Gastroesophageal sphincter (tissue), 3 donors: Measurements from ENCODE around the gene TMEM235.

Source experiments
- EP300 ChIP-seq: sonication (generic); formaldehyde crosslinking; IDR thresholded peaks from one replicate; pipeline ENCODE4 v1.6.1; 2017; ENCODE audit warnings: antibody characterized with exemption, mild to moderate bottlenecking
- POLR2A ChIP-seq, 2 donors: fragments of 450-650 bp; IDR thresholded peaks; one replicate each; pipeline ENCODE4 v1.6.1; 2017; ENCODE audit warnings: antibody characterized with exemption in 2 of 2, mild to moderate bottlenecking in 2 of 2, moderate library complexity in 1 of 2
- POLR2AphosphoS5 ChIP-seq: sonication (generic); formaldehyde crosslinking; IDR thresholded peaks from one replicate; pipeline ENCODE4 v1.6.1; 2017; ENCODE audit warnings: antibody characterized with exemption
- TF ChIP-seq, protein P1 (sequence below), 4 experiments: fragments of 200-600 bp in 2 of 4; fragments of 450-650 bp in 2 of 4; sonication (generic) in 1 of 4; IDR thresholded peaks; one replicate each; pipeline ENCODE4 v1.5.1; 2017 to 2019; ENCODE audit warnings: antibody characterized with exemption in 4 of 4, mild to moderate bottlenecking in 2 of 4, moderate library complexity in 2 of 4

DNA sequence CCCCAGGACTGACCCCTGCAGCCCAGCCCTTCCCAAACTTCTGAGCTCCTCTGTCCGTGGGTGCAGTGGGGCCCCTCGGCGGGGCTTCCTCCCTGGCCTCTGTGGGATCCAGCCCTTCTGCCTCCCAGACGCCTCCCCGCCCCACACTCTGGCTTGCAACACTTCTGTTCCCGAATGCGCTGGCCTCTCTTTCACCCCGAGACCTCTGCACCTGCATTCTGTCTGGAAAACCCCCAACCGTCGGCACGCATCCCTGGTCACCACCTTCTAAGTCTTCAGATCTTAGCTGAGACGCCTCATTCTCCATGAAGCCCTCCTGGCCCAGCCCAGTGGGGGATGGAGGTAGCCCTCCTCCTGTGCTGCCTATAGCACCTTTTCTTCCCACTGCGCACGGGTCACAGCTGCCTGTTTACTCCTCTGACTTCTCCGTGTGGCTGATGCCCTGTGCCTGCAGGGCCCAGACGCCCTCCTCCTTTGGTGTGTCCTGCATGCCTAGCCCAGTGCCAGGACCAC lies 26.4 kb downstream of the TMEM235 start:
- TF ChIP-seq POLR2A (IDR thresholded peaks at IDR 0.05) (no peak), POLR2AphosphoS5 (no peak), EP300 (no peak)
- TF ChIP-seq, protein P1, sequence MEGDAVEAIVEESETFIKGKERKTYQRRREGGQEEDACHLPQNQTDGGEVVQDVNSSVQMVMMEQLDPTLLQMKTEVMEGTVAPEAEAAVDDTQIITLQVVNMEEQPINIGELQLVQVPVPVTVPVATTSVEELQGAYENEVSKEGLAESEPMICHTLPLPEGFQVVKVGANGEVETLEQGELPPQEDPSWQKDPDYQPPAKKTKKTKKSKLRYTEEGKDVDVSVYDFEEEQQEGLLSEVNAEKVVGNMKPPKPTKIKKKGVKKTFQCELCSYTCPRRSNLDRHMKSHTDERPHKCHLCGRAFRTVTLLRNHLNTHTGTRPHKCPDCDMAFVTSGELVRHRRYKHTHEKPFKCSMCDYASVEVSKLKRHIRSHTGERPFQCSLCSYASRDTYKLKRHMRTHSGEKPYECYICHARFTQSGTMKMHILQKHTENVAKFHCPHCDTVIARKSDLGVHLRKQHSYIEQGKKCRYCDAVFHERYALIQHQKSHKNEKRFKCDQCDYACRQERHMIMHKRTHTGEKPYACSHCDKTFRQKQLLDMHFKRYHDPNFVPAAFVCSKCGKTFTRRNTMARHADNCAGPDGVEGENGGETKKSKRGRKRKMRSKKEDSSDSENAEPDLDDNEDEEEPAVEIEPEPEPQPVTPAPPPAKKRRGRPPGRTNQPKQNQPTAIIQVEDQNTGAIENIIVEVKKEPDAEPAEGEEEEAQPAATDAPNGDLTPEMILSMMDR (IDR thresholded peaks at IDR 0.05), result no peak
